Stimulated activated CD8-positive, alpha-beta memory T cell treated with anti-CD3 and anti-CD28 coated beads, Interleukin-4, amount 100 ng/mL, for 48 hours (primary cell): ENCODE data around the gene XIRP2.

Experiments used
- DNase-seq: peaks from one replicate; pipeline ENCODE4 v3.0.0-alpha.2; 2020

Gene XIRP2

GRCh38 chr2:167297292-167297691 lies 409.0 kb downstream of the XIRP2 start:
- no peak for DNase-seq

DNA sequence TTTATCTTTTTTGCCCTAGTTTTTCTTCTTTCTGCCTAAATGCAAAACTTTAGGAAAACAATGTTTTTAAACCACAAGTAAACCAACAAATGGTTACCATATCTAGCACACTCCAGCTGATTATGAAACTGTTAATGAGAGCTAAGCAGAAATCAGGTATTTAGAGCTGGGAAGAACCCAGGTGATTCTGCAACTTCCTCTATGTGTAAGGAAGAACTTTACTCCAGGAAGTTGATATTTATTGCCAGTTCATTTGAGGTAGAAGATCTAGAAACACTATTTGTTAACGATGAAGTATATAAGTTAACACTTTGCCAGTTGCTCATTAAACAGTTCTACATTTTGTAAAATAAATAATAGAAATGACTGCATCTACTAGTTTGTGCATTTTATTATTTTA lies 409.7 kb downstream of the XIRP2 start:
- no peak for DNase-seq
